H1 (cell line): ENCODE data around the gene NEBL. TPM values are rescaled to one million over a fixed set of nuclear protein-coding genes. Genes with fewer than 3 reads are reported as not detected.

Experiments
- CTCF ChIA-PET: fragments of 300-600 bp; sonication (Branson Sonifier 250); formaldehyde crosslinking; loops from one replicate; lab custom pipeline; 2021; ENCODE audit not compliant: partially characterized antibody; lab: Charles Lee
- POLR2A ChIA-PET: fragments of 300-600 bp; sonication (Branson Sonifier 250); formaldehyde crosslinking; loops from one replicate; lab custom pipeline; 2021; ENCODE audit warnings: inconsistent platforms; ENCODE audit not compliant: partially characterized antibody; lab: Charles Lee
- DNase-seq, 2 experiments: peaks; one replicate each; pipeline versions ENCODE4 v3.0.0 to v3.0.0-alpha.2; 2010 to 2022; ENCODE audit warnings: low spot score in 2 of 2, low read depth in 1 of 2, mixed read lengths in 1 of 2
- FAIRE-seq: peaks from 2 replicates; lab custom pipeline; 2011; peaks lifted over from hg19 to GRCh38; lab: Jason Lieb, UNC
- H2AFZ ChIP-seq: 2 replicates; pipeline ENCODE4 v1.8.1; 2012; ENCODE audit warnings: low read length, inconsistent platforms
- H2AK5ac ChIP-seq: 2 replicates; pipeline ENCODE4 v1.6.1; 2013; ENCODE audit warnings: low read depth, low read length
- H2BK120ac ChIP-seq: replicated peaks from 2 replicates; pipeline ENCODE3; 2013; ENCODE audit warnings: low read depth, low read length, inconsistent platforms
- H2BK12ac ChIP-seq: 2 replicates; pipeline ENCODE4 v1.6.1; 2013; ENCODE audit warnings: low read depth, low read length
- H2BK15ac ChIP-seq: 2 replicates; pipeline ENCODE4 v1.6.1; 2013; ENCODE audit warnings: low read length
- H2BK20ac ChIP-seq: 2 replicates; pipeline ENCODE4 v1.6.1; 2013; ENCODE audit warnings: low read length
- H2BK5ac ChIP-seq: 2 replicates; pipeline ENCODE4 v1.6.1; 2013; ENCODE audit warnings: low read depth, low read length
- H3K14ac ChIP-seq: 2 replicates; pipeline ENCODE4 v1.6.1; 2013; ENCODE audit warnings: inconsistent platforms; ENCODE audit not compliant: insufficient read length
- H3K18ac ChIP-seq: 2 replicates; pipeline ENCODE4 v1.6.1; 2013; ENCODE audit warnings: low read length; ENCODE audit errors: extremely low read depth
- H3K23ac ChIP-seq: 2 replicates; pipeline ENCODE4 v1.6.1; 2013; ENCODE audit warnings: inconsistent platforms; ENCODE audit not compliant: insufficient read length
- H3K23me2 ChIP-seq: 2 replicates; pipeline ENCODE4 v1.6.1; 2013; ENCODE audit warnings: low read depth, low read length
- H3K27ac ChIP-seq: 2 replicates; pipeline ENCODE4 v1.6.1; 2011; ENCODE audit warnings: low read depth, low read length, inconsistent platforms
- H3K27me3 ChIP-seq, 4 experiments: replicated peaks in 1 of 4; 1 replicate in 1 of 4; 2 replicates in 3 of 4; pipeline versions ENCODE4 v1.6.1 to v1.8.1; 2011 to 2013; ENCODE audit warnings: low read length in 3 of 4, mild to moderate bottlenecking in 3 of 4, inconsistent platforms in 2 of 4, mixed read lengths in 2 of 4, moderate library complexity in 1 of 4; ENCODE audit not compliant: control insufficient read depth in 3 of 4, insufficient read depth in 3 of 4; ENCODE audit errors: extremely low read depth in 1 of 4
- H3K36me3 ChIP-seq, 4 experiments: 2 replicates each; pipeline versions ENCODE4 v1.6.1 to v1.8.1; 2011 to 2013; ENCODE audit warnings: mild to moderate bottlenecking in 4 of 4, low read length in 3 of 4, moderate library complexity in 2 of 4, control low read depth in 1 of 4, inconsistent platforms in 1 of 4; ENCODE audit not compliant: insufficient read depth in 4 of 4, control insufficient read depth in 2 of 4
- H3K4ac ChIP-seq: replicated peaks from 2 replicates; pipeline ENCODE3; 2013; ENCODE audit warnings: low read length, low read depth, mixed read lengths, inconsistent platforms; ENCODE audit not compliant: insufficient read length
- H3K4me1 ChIP-seq, 4 experiments: replicated peaks in 1 of 4; 1 replicate in 1 of 4; 2 replicates in 3 of 4; pipeline versions ENCODE4 v1.6.1 to v1.8.1; 2011 to 2013; ENCODE audit warnings: low read length in 3 of 4, inconsistent platforms in 2 of 4, mixed read lengths in 1 of 4; ENCODE audit not compliant: insufficient read depth in 4 of 4, control insufficient read depth in 3 of 4
- H3K4me2 ChIP-seq, 2 experiments: 2 replicates each; pipeline versions ENCODE4 v1.6.1 to v1.8.1; 2011 to 2013; ENCODE audit warnings: low read depth in 2 of 2, low read length in 2 of 2, control low read depth in 1 of 2, inconsistent platforms in 1 of 2, mild to moderate bottlenecking in 1 of 2; ENCODE audit not compliant: insufficient read depth in 1 of 2
- H3K4me3 ChIP-seq, 4 experiments: fragments of 200-600, 300-600 bp in 1 of 4; sonication (generic), shearing (Covaris generic), sonication (Bioruptor Twin) in 1 of 4; 2 replicates each; pipeline versions ENCODE4 v1.5.1 to v1.8.1; 2011 to 2016; ENCODE audit warnings: low read length in 4 of 4, low read depth in 3 of 4, control low read depth in 2 of 4, inconsistent platforms in 2 of 4, mild to moderate bottlenecking in 2 of 4, mixed read lengths in 1 of 4, moderate library complexity in 1 of 4; ENCODE audit not compliant: insufficient read depth in 2 of 4; ENCODE audit errors: extremely low read depth in 1 of 4
- H3K56ac ChIP-seq: replicated peaks from 2 replicates; pipeline ENCODE3; 2013; ENCODE audit warnings: low read depth, mild to moderate bottlenecking, mixed read lengths, low read length, inconsistent platforms; ENCODE audit not compliant: insufficient read length
- H3K79me1 ChIP-seq: 2 replicates; pipeline ENCODE4 v1.6.1; 2013; ENCODE audit warnings: low read depth, low read length, control low read depth
- H3K79me2 ChIP-seq, 2 experiments: 2 replicates each; pipeline versions ENCODE4 v1.6.1 to v1.8.1; 2012 to 2013; ENCODE audit warnings: low read length in 2 of 2, mild to moderate bottlenecking in 2 of 2, inconsistent platforms in 1 of 2; ENCODE audit not compliant: insufficient read depth in 2 of 2, control insufficient read depth in 1 of 2
- H3K9ac ChIP-seq, 4 experiments: replicated peaks in 1 of 4; 1 replicate in 1 of 4; 2 replicates in 3 of 4; pipeline versions ENCODE4 v1.6.1 to v1.8.1; 2011 to 2013; ENCODE audit warnings: low read depth in 3 of 4, low read length in 3 of 4, control low read depth in 2 of 4, mild to moderate bottlenecking in 2 of 4, moderate library complexity in 2 of 4, inconsistent platforms in 1 of 4; ENCODE audit errors: extremely low read depth in 1 of 4
- H3K9me3 ChIP-seq, 2 experiments: 2 replicates each; pipeline versions ENCODE4 v1.6.1 to v1.8.1; 2012 to 2013; ENCODE audit warnings: mild to moderate bottlenecking in 2 of 2, moderate library complexity in 2 of 2, control low read depth in 1 of 2, inconsistent platforms in 1 of 2, low read depth in 1 of 2, low read length in 1 of 2, mixed read lengths in 1 of 2; ENCODE audit not compliant: insufficient read depth in 2 of 2
- H4K20me1 ChIP-seq, 2 experiments: replicated peaks in 1 of 2; 2 replicates each; pipeline versions ENCODE3 to v1.8.1; 2011 to 2013; ENCODE audit warnings: inconsistent platforms in 2 of 2, low read length in 2 of 2, mild to moderate bottlenecking in 1 of 2; ENCODE audit not compliant: insufficient read depth in 2 of 2, control insufficient read depth in 1 of 2
- H4K5ac ChIP-seq: 2 replicates; pipeline ENCODE4 v1.6.1; 2013; ENCODE audit warnings: low read length, low read depth, mixed read lengths, inconsistent platforms; ENCODE audit not compliant: insufficient read length
- H4K8ac ChIP-seq: 2 replicates; pipeline ENCODE4 v1.8.0; 2013; ENCODE audit warnings: mild to moderate bottlenecking, moderate library complexity, low read length, inconsistent platforms; ENCODE audit not compliant: insufficient read depth; ENCODE audit errors: extremely low read depth
- H4K91ac ChIP-seq: replicated peaks from 2 replicates; pipeline ENCODE3; 2013; ENCODE audit warnings: low read length, mixed read lengths, inconsistent platforms; ENCODE audit not compliant: insufficient read length
- CEBPB ChIP-seq: IDR thresholded peaks from 2 replicates; pipeline ENCODE4 v1.6.1; 2012; ENCODE audit warnings: low read depth, low read length
- CHD1 ChIP-seq: IDR thresholded peaks from 2 replicates; pipeline ENCODE4 v1.6.1; 2012; ENCODE audit warnings: low read depth, low read length, improper control_type of control experiment
- EZH2 ChIP-seq: fragments of 200-600 bp; sonication (generic); IDR thresholded peaks from 2 replicates; pipeline ENCODE4 v1.7.1; 2012; ENCODE audit warnings: low read depth, mild to moderate bottlenecking, moderate library complexity, low read length, inconsistent platforms; ENCODE audit not compliant: severe bottlenecking
- JUND ChIP-seq: IDR thresholded peaks from 2 replicates; pipeline ENCODE4 v1.6.1; 2011; ENCODE audit warnings: mild to moderate bottlenecking, improper control_type of control experiment, low read length
- KDM1A ChIP-seq: fragments of 200-600, 300-600 bp; sonication (generic); IDR thresholded peaks from 2 replicates; pipeline ENCODE4 v1.7.1; 2016; ENCODE audit warnings: mild to moderate bottlenecking, low read length, borderline replicate concordance
- SIN3A ChIP-seq, 2 experiments: IDR thresholded peaks in 1 of 2; conservative IDR thresholded peaks in 1 of 2; 2 replicates each; pipeline ENCODE4 v1.6.1; 2011 to 2012; ENCODE audit warnings: low read length in 2 of 2, improper control_type of control experiment in 1 of 2, low read depth in 1 of 2, mild to moderate bottlenecking in 1 of 2
- SUZ12 ChIP-seq: fragments of 200-600 bp; sonication (generic); IDR thresholded peaks from 2 replicates; pipeline ENCODE4 v1.6.1; 2012; ENCODE audit warnings: mild to moderate bottlenecking, inconsistent platforms, low read length, moderate library complexity, mixed read lengths
- TAF1 ChIP-seq: IDR thresholded peaks from 2 replicates; pipeline ENCODE4 v1.6.1; 2011; ENCODE audit warnings: mild to moderate bottlenecking, low read depth, low read length
- TBP ChIP-seq: IDR thresholded peaks from 2 replicates; pipeline ENCODE4 v1.6.1; 2011; ENCODE audit warnings: low read depth, low read length, improper control_type of control experiment
- ZNF274 ChIP-seq: IDR thresholded peaks from 2 replicates; pipeline ENCODE4 v1.7.0; 2012; ENCODE audit warnings: low read length, borderline replicate concordance; ENCODE audit errors: extremely low read depth
- WGBS, 2 experiments: shearing (Covaris generic) in 1 of 2; methylation state at CpG; one replicate each; pipeline versions ENCODE4 v1.1.6 to v1.1.7; 2013 to 2015; ENCODE audit warnings: low lambda C conversion rate in 2 of 2, mixed read lengths in 2 of 2, inconsistent platforms in 1 of 2, low coverage in 1 of 2, missing lambda C conversion rate in 1 of 2; ENCODE audit not compliant: insufficient replicate concordance in 2 of 2, insufficient coverage in 1 of 2, insufficient read length in 1 of 2; ENCODE audit errors: extremely low coverage in 1 of 2, missing lambda C conversion rate in 1 of 2; 5-methylcytosine and 5-hydroxymethylcytosine counted together
- polyA plus RNA-seq, 7 experiments: library from polyadenylated mRNA; depleted of rRNA in 3 of 7; stranded (reverse) in 5 of 7; unstranded in 2 of 7; fragments of >200 nt in 5 of 7; fragments of 200-250 nt in 2 of 7; gene quantifications; 1 replicate in 5 of 7; 2 replicates in 1 of 7; 4 replicates in 1 of 7; pipeline versions ENCODE4 v1.2.1 to v1.2.3, GENCODE V29; 2011 to 2013; ENCODE audit warnings: missing spikeins in 2 of 7, mixed read lengths in 2 of 7
- total RNA-seq: library from RNA; stranded (reverse); fragmentation: NEBNext Ultra II Directional; extraction: Animal tissue kit (Norgen Biotek cat#: 25700); gene quantifications from 2 replicates; pipeline ENCODE4 v1.2.1, GENCODE V29; 2021
- TF ChIP-seq, protein P1 (sequence below): IDR thresholded peaks from 2 replicates; pipeline ENCODE4 v1.6.1; 2011; ENCODE audit warnings: low read length, improper control_type of control experiment
- TF ChIP-seq, protein P2 (sequence below): IDR thresholded peaks from 2 replicates; pipeline ENCODE4 v1.6.1; 2012; ENCODE audit warnings: inconsistent platforms

The NEBL gene
- total and polyA plus RNA-seq, 2 of the 8 experiments (the other 6 are each of a cell fraction or from before 2014, with no cell fraction given) = 7.5 to 10.5 TPM

DNA sequence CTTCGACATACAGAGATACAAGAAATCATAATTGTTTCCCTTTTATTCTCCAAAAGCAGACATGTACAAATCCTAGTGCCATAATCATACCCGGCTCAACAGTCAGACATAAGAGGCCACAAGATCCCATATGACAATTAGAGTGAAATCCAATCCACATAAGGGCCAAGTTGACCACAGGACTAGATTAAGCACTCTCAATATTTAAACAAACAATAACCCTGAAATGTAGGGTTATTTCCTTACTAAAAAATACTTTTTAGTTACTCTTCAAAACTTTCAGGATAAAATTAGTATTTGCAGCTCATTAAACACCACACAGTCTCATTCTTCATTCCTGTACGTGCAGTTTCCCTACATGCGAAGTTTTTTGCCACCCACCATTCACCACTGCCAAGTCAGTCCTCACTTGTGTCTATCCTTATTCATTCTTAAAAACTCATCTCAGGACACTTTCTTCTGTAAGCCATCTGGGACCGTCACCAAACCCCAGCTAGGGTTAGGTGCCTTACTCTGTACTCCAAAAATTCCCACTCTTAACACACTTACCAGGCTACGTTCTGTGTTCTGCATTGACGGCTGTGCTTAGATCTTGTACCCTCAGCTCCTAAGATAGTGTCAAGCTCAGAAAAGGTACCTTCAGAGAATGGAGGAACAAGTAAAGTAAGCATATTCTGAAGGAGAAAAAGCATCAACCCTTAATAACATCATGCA lies 47.8 kb upstream of the NEBL start:
- WGBS, 2 experiments = 93% methylated on average over 7 of the region's 7 CpGs; no CpG with 5 or more reads in 1 of the 2 experiments
- no peak overlapping the region for H3K4ac ChIP-seq
- H3K4me2 ChIP-seq = no peak overlapping the region
- FAIRE-seq (no peak), DNase-seq (no peak)
- H3K27me3 ChIP-seq = no peaks in the 10 kb centered on the region
- H4K8ac ChIP-seq = no peak overlapping the region
- no peak overlapping the region for H3K23ac ChIP-seq
- H2BK120ac ChIP-seq = no peak overlapping the region
- H2AK5ac ChIP-seq = no peak overlapping the region
- H3K4me3 ChIP-seq = no peak overlapping the region
- no peak overlapping the region for H2AFZ ChIP-seq
- no peaks in the 10 kb centered on the region for H4K20me1 ChIP-seq
- H3K27ac ChIP-seq = no peak overlapping the region
- no peaks in the 10 kb centered on the region for H3K9me3 ChIP-seq
- H3K36me3 ChIP-seq = no peaks in the 10 kb centered on the region
- H3K79me2 ChIP-seq = no peaks in the 10 kb centered on the region
- H4K5ac ChIP-seq = no peak overlapping the region
- no peak overlapping the region for H3K56ac ChIP-seq
- no peak overlapping the region for H3K14ac ChIP-seq
- no peak overlapping the region for H2BK15ac ChIP-seq
- H2BK20ac ChIP-seq = no peak overlapping the region
- no peak overlapping the region for H2BK5ac ChIP-seq
- POLR2A ChIA-PET = no interaction called here
- H3K9ac ChIP-seq = no peak overlapping the region
- no peak overlapping the region for H2BK12ac ChIP-seq
- no peak overlapping the region for H3K18ac ChIP-seq
- no peaks in the 10 kb centered on the region for H3K23me2 ChIP-seq
- H4K91ac ChIP-seq = no peak overlapping the region
- H3K79me1 ChIP-seq = no peaks in the 10 kb centered on the region
- CTCF ChIA-PET = no interaction called here
- peaks cover 0 to 8% (median under 1%) of the 10 kb centered on the region in 4 experiments; a peak in 3 of 7 replicates for H3K4me1 ChIP-seq
- TF ChIP-seq SIN3A (conservative IDR thresholded peaks at IDR 0.05 in 1 of 2, IDR thresholded peaks at IDR 0.05 in 1 of 2; ENCODE audit: low read depth in 1 of 2, low read length in 2 of 2) (no peak), JUND (no peak), SUZ12 (no peak), CEBPB (no peak), TBP (no peak), KDM1A (no peak), ZNF274 (no peak), EZH2 (no peak), CHD1 (no peak), TAF1 (no peak)
- TF ChIP-seq, protein P1, sequence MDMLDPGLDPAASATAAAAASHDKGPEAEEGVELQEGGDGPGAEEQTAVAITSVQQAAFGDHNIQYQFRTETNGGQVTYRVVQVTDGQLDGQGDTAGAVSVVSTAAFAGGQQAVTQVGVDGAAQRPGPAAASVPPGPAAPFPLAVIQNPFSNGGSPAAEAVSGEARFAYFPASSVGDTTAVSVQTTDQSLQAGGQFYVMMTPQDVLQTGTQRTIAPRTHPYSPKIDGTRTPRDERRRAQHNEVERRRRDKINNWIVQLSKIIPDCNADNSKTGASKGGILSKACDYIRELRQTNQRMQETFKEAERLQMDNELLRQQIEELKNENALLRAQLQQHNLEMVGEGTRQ = no peak
- TF ChIP-seq, protein P2, sequence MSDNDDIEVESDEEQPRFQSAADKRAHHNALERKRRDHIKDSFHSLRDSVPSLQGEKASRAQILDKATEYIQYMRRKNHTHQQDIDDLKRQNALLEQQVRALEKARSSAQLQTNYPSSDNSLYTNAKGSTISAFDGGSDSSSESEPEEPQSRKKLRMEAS = no peak
